ENCODE data around the gene RIMKLB.

- no peak for TF ChIP-seq CTCF (IDR thresholded peaks at IDR 0.05)
- no peak for TF ChIP-seq RFX5 (IDR thresholded peaks at IDR 0.05)
- no peak for TF ChIP-seq KDM1A (IDR thresholded peaks at IDR 0.05; ENCODE audit: low read depth)
- TF ChIP-seq SMC3 (IDR thresholded peaks at IDR 0.05), result no peak
- no peak for TF ChIP-seq RAD21 (conservative IDR thresholded peaks at IDR 0.05 in 1 of 2, IDR thresholded peaks at IDR 0.05 in 1 of 2)
- TF ChIP-seq POLR2A (IDR thresholded peaks at IDR 0.05; ENCODE audit: low read length), result no peak
- TF ChIP-seq HOXA7 (CRISPR knock-in tag; IDR thresholded peaks at IDR 0.05), result no peak
- TF ChIP-seq E2F6 (IDR thresholded peaks at IDR 0.05; ENCODE audit: borderline replicate concordance, low read depth), result no peak
- no peak for TF ChIP-seq EP300 (IDR thresholded peaks at IDR 0.05)
- TF ChIP-seq BHLHE40 (IDR thresholded peaks at IDR 0.05; ENCODE audit: low read depth, low read length), result no peak
- TF ChIP-seq, protein P1, sequence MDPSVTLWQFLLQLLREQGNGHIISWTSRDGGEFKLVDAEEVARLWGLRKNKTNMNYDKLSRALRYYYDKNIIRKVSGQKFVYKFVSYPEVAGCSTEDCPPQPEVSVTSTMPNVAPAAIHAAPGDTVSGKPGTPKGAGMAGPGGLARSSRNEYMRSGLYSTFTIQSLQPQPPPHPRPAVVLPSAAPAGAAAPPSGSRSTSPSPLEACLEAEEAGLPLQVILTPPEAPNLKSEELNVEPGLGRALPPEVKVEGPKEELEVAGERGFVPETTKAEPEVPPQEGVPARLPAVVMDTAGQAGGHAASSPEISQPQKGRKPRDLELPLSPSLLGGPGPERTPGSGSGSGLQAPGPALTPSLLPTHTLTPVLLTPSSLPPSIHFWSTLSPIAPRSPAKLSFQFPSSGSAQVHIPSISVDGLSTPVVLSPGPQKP (IDR thresholded peaks at IDR 0.05; ENCODE audit: low read depth, low read length), result no peak
- TF ChIP-seq GATA3 (IDR thresholded peaks at IDR 0.05; ENCODE audit: borderline replicate concordance), result no peak
- no peak for TF ChIP-seq HDAC2 (IDR thresholded peaks at IDR 0.05)
- TF ChIP-seq CHD2 (IDR thresholded peaks at IDR 0.05; ENCODE audit: low read length, partially characterized antibody), result no peak
Measured at GRCh38 chr12:8668441-8668840, 29.4 kb upstream of the RIMKLB start.

All from A549 (cell line).